ENCODE data around the gene BMP10. TPM values are rescaled to one million over a fixed set of nuclear protein-coding genes. Genes with fewer than 3 reads are reported as not detected.

Gene BMP10
- total and polyA plus RNA-seq, 10 of the 15 experiments (the other 5 are each of a cell fraction or from before 2014, with no cell fraction given) = 0.04 TPM; not detected in 9

DNA sequence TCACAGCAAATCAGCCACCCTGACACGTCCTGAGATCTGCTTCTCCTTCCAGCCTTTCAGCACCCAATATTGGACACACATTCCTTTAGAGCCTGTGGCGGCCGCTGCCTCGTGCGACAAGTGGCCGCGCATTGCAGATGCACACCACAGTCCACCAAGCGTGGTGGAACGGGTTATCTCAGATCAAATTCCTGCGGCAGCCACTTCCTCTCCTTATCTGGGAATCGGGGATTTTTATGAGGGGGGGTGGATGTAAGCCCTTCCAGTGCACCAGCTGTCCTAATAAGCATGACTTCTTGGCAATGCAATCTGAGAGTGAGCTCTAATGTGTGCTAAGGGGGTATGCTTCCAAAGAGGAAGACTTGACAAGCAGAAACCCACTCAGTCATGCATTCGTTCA lies 18.3 kb upstream of the BMP10 start:
- ChIA-PET POLR2A (no interaction called here), CTCF (no interaction called here), SMC1A (ENCODE audit: uncharacterized antibody, unreplicated experiment) (no interaction called here), RAD21 (ENCODE audit: unreplicated experiment) (no interaction called here)
- Histone ChIP-seq H2AFZ (ENCODE audit: control insufficient read depth, low read depth, low read length) (no peak overlapping the region), H3K27ac (ENCODE audit: control insufficient read depth, insufficient read depth) (no peak overlapping the region), H3K4me1 (ENCODE audit: control insufficient read depth, insufficient read depth, low read length) (no peaks in the 10 kb centered on the region), H3K9ac (ENCODE audit: control insufficient read depth, insufficient read depth, low read length) (no peak overlapping the region), H4K20me1 (ENCODE audit: control insufficient read depth, insufficient read depth) (no peaks in the 10 kb centered on the region), H3K27me3 (replicated peaks in 1 of 2; ENCODE audit: control insufficient read depth in 2 of 2, insufficient read depth in 2 of 2, low read length in 1 of 2) (0 out of 4 replicates have a peak, but pooled peaks cover 0 to 2% of the 10 kb centered on the region in 2 experiments), H3K9me3 (replicated peaks; ENCODE audit: control insufficient read depth, insufficient read depth, low read length) (no peaks in the 10 kb centered on the region), H3K4me2 (ENCODE audit: control insufficient read depth, insufficient read depth) (no peak overlapping the region), H3K36me3 (ENCODE audit: control insufficient read depth in 2 of 2, insufficient read depth in 2 of 2, low read length in 1 of 2) (no peaks in the 10 kb centered on the region), H3K4me3 (no peak overlapping the region), H3K79me2 (ENCODE audit: control insufficient read depth, insufficient read depth, low read length) (no peaks in the 10 kb centered on the region)
- WGBS (ENCODE audit: insufficient coverage, insufficient replicate concordance, low lambda C conversion rate, missing lambda C conversion rate) = 85% methylated on average over 12 of the region's 12 CpGs
- DNase-seq (ENCODE audit: low read depth, low spot score) (no peak), FAIRE-seq (no peak), ATAC-seq (no peak)
- in situ Hi-C loops (cut with MboI) = no loop called here
- TF ChIP-seq, protein P1, sequence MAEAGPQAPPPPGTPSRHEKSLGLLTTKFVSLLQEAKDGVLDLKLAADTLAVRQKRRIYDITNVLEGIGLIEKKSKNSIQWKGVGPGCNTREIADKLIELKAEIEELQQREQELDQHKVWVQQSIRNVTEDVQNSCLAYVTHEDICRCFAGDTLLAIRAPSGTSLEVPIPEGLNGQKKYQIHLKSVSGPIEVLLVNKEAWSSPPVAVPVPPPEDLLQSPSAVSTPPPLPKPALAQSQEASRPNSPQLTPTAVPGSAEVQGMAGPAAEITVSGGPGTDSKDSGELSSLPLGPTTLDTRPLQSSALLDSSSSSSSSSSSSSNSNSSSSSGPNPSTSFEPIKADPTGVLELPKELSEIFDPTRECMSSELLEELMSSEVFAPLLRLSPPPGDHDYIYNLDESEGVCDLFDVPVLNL (IDR thresholded peaks at IDR 0.05; ENCODE audit: low read depth, low read length) = no peak
- TF ChIP-seq STAT3 (IDR thresholded peaks at IDR 0.05; ENCODE audit: low read depth, low read length) = no peak
- TF ChIP-seq RCOR1 (conservative IDR thresholded peaks at IDR 0.05; ENCODE audit: low read depth, low read length) = no peak
- no peak for TF ChIP-seq RBBP5 (conservative IDR thresholded peaks at IDR 0.05)
- TF ChIP-seq IKZF1 (conservative IDR thresholded peaks at IDR 0.05) = no peak
- TF ChIP-seq IRF5 (IDR thresholded peaks at IDR 0.05; ENCODE audit: borderline replicate concordance) = no peak
- no peak for TF ChIP-seq NFYA (IDR thresholded peaks at IDR 0.05; ENCODE audit: borderline replicate concordance, low read depth, low read length)
- TF ChIP-seq BRCA1 (IDR thresholded peaks at IDR 0.05; ENCODE audit: low read depth, low read length) = no peak
- no peak for TF ChIP-seq E4F1 (IDR thresholded peaks at IDR 0.05; ENCODE audit: borderline replicate concordance, partially characterized antibody)
- TF ChIP-seq ZNF207 (IDR thresholded peaks at IDR 0.05; ENCODE audit: borderline replicate concordance) = no peak
- no peak for TF ChIP-seq SKIL (IDR thresholded peaks at IDR 0.05; ENCODE audit: low read depth, poor library complexity, severe bottlenecking)
- no peak for TF ChIP-seq RAD51 (IDR thresholded peaks at IDR 0.05)
- no TSS peak for BruUV-seq (replicated peaks)
- intact Hi-C loops (cut with micrococcal nuclease; ENCODE audit: unreplicated experiment) = no loop called here

Data from GM12878 (cell line).